Fibroblast of the aortic adventitia (primary cell): Measurements from ENCODE around the gene PLXNB2. TPM values are rescaled to one million over a fixed set of nuclear protein-coding genes. Genes with fewer than 3 reads are reported as not detected.
A peak's percentile ranks its signal among the peaks of the same experiment; 100 is the strongest.

Source experiments
- DNase-seq: peaks from one replicate; pipeline ENCODE4 v3.0.0-alpha.2; 2010; ENCODE audit warnings: low read depth
- H3K4me3 ChIP-seq: 2 replicates; pipeline ENCODE4 v1.5.1; 2011; ENCODE audit warnings: low read depth, mild to moderate bottlenecking, control low read depth, low read length, moderate library complexity
- total RNA-seq: library from RNA; depleted of rRNA; stranded (reverse); fragments of >200 nt; gene quantifications from 2 replicates; pipeline ENCODE4 v1.2.3, GENCODE V29; 2012; ENCODE audit warnings: low replicate concordance
- TF ChIP-seq, protein P1 (sequence below): IDR thresholded peaks from 2 replicates; pipeline ENCODE4 v1.5.1; 2011; ENCODE audit warnings: mild to moderate bottlenecking, low read length, control low read depth, inconsistent platforms; ENCODE audit not compliant: insufficient read depth

Gene PLXNB2
- total RNA-seq, 1 donor, result 130 TPM

DNA sequence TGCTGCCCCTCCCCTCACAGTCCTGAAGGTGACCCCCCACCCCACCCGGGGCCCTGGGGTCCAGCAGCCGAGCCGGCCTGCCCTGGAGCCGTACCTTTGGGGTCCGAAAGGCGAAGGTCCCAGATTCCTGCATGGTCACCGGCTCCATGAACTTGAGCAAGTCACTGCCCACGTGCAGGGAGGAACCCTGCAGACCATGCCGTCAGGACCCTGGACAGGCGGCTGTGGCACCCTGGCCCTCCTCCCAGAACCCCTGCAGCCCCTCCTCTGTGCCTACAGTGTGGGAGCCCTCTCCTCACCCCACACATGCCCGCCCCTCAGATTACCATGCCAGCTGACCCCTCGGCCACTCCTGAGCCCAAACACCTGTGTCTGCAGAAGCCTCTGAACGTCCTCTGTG, 23.0 kb downstream of the PLXNB2 start:
- TF ChIP-seq, protein P1, sequence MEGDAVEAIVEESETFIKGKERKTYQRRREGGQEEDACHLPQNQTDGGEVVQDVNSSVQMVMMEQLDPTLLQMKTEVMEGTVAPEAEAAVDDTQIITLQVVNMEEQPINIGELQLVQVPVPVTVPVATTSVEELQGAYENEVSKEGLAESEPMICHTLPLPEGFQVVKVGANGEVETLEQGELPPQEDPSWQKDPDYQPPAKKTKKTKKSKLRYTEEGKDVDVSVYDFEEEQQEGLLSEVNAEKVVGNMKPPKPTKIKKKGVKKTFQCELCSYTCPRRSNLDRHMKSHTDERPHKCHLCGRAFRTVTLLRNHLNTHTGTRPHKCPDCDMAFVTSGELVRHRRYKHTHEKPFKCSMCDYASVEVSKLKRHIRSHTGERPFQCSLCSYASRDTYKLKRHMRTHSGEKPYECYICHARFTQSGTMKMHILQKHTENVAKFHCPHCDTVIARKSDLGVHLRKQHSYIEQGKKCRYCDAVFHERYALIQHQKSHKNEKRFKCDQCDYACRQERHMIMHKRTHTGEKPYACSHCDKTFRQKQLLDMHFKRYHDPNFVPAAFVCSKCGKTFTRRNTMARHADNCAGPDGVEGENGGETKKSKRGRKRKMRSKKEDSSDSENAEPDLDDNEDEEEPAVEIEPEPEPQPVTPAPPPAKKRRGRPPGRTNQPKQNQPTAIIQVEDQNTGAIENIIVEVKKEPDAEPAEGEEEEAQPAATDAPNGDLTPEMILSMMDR, result no peak
- H3K4me3 ChIP-seq, result no peak overlapping the region
- no peak for DNase-seq

- H3K4me3 ChIP-seq, result no peak overlapping the region
- no peak for DNase-seq
- TF ChIP-seq, protein P1, result no peak
These were observed 23.6 kb downstream of the PLXNB2 start for GRCh38 chr22:50283821-50284220.

DNA sequence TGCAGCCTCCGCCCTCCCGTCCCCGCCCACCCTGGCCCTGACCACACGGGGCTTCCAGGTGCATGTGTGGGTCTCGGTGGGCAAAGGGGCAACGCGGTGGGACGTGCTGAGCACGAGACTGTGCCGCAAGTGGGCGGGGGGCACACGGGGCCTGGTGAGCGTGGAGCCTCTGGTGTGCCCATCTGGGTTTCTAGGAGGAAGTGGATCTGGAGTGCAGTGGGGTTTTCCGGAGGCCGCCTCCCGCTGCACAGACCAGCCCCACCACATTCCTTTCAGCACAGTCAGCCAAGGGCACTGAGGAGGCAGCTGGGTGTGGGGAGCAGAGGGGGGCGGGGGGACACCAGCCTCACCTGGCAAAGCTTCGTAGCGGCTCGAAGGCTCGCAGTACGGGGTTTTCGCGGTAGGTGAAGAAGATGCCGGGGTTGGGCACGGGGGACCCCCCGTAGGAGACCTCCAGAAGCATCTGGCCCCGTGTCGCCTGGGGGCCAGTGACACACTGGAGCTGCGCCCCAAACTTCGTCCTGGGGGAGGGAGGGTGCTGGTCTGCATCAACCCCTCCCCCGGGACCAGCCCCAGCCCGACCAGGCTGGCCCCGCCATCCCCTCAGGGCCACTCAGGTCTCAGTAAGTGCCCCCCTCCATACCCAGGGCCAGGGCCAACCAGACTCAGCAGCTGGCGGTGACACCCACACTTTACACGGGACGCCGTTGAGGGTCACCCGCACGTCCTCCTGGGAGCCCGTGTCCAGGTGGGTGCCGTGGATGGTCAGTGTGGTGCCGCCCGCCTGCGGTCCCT, 24.9 kb downstream of the PLXNB2 start:
- peak; percentile 36 for DNase-seq
- no peak overlapping the region for H3K4me3 ChIP-seq

GRCh38 chr22:50281957-50282356, 25.5 kb downstream of the PLXNB2 start:
- TF ChIP-seq, protein P1, result no peak
- no peak for DNase-seq
- H3K4me3 ChIP-seq, result no peak overlapping the region

More for the DNA sequence above, 24.9 kb downstream of the PLXNB2 start:
- TF ChIP-seq, protein P1, result no peak

DNA sequence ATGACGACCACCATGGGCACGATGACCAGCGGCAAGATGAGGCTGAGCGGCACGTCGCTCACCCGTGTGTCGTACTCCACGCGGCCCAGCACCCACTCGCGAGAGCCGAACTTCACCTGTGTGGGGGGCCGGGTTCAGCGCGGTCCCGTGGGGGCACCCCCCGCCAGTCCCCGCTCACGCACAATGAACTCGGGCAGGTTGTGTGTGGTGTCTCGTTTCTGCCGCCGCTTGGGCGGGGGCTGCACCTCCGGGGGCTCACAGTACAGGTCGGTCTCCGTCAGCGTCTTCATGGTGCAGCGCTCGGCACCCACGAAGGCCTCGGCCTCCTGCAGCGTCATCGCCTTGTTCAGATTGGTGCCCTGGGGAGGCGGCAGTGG, 26.1 kb downstream of the PLXNB2 start:
- TF ChIP-seq, protein P1, result no peak
- no peak overlapping the region for H3K4me3 ChIP-seq
- no peak for DNase-seq

- H3K4me3 ChIP-seq, result no peak overlapping the region
- no peak for DNase-seq
- TF ChIP-seq, protein P1, result no peak
These were observed 26.6 kb downstream of the PLXNB2 start for GRCh38 chr22:50280708-50281383.
